HG03025 (cell line): ENCODE data around the gene AMACR.
"Not testable (repeated sequence)": the region's sequence is repeated elsewhere in the genome, so short reads cannot be mapped to it uniquely, and the experiment has no call there.

Source experiments
- ATAC-seq: cut with Tn5 transposase; IDR thresholded peaks from one replicate; pipeline ENCODE4 v1.9.1; 2021; ENCODE audit warnings: mild to moderate bottlenecking, moderate library complexity; ENCODE audit not compliant: unreplicated experiment, low FRiP score

AMACR gene

GRCh38 chr5:34038390-34038789, 30.5 kb upstream of the AMACR start:
- no peak for ATAC-seq

GRCh38 chr5:34037726-34038125, 29.9 kb upstream of the AMACR start:
- ATAC-seq, result no peak

- ATAC-seq, result no peak
Measured at GRCh38 chr5:34035756-34036155, 27.9 kb upstream of the AMACR start.

DNA sequence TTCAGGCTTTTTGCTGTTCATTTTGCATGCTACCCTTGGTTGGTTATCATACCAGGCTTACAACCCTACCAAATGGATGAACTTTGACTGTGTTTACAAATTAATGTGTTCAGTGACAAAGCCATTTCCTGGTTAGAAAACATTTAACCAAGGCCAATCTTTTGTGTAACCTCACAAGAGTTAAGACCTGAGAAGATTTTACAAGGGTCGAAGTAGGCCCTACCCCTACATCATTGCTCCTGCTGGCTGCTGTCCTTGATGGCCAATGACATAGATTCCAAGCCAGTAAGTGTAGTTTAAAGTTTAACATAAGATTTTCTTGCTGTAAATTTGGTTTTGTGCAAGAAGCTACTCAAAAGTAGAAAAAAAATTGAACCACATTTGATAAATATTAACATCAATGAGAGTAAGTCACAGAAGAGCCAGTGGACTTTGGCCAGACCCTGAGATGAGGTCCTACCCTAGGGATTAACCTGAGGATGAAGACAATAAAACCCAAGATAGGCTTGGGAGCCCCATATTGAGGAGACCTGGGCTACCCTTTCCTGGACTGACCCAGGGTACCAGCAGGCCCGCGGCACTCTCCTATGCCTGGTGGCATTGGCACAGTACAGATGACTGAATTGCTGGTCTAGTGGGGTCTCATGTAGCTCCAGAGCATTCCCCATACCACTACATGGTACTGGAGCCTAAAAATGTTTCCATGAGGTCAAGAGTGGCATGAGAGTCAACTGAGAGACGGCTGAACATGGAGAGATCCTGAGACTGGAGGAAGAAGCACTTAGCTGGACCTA, 26.9 kb upstream of the AMACR start:
- ATAC-seq, result no peak

GRCh38 chr5:34031966-34032365, 24.1 kb upstream of the AMACR start:
- ATAC-seq, result no peak

- no peak for ATAC-seq
Measured at GRCh38 chr5:34031117-34031516, 23.3 kb upstream of the AMACR start.

DNA sequence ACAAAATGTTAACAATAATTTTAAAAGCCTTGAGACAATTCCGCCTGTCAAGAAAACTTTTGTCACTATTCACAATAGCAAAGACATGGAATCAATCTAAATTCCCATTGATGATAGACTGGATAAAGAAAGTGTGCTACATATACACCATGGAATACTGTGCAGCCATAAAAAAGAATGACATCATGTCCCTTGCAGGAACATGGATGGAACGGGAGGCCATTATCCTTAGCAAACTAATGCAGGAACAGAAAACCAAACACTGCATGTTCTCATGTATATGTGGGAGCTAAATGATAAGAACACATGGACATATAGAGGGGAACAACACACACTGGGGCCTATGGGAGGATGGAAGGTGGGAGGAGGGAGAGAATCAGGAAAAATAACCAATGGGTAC, 22.7 kb upstream of the AMACR start:
- not testable (repeated sequence) for ATAC-seq

DNA sequence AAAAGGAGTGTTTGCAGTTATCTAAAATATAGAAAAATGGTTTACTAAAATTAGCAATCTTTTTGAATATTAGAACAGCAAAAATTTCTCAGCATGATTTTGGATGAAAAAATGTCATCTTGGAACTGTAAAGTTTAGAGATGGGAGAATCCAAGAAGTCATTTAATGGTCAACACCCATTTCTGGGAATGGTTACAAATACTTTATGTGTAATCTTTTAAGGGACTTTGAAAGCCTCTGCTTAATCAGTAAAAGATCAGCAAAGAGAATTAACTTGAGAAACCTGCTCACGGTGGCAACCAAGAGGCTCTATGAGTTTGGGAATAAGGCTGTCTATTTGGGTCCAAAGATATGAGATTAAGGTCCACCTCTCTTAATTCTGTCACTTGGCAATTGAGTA, 22.2 kb upstream of the AMACR start:
- ATAC-seq, result no peak

DNA sequence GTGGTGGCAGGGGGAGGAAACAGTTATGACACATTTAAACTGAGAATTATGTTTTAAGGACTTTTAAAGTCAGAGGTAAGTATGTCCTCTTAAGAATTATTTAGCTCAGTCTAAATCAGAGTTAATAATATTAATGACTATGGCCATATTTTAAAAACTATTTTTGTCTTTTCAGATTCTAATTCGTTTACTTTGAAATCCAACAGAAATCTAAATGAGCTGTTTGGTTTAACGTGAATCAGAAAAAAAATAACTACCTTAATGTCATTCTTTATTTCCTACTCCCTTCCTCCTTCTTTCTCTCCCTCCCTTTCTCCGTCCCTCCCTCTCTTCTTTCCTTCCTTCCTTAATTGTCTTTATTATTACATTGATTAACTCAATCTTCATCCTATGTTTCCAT, 20.5 kb upstream of the AMACR start:
- no peak for ATAC-seq

GRCh38 chr5:34026089-34026761, 18.4 kb upstream of the AMACR start:
- no peak for ATAC-seq

DNA sequence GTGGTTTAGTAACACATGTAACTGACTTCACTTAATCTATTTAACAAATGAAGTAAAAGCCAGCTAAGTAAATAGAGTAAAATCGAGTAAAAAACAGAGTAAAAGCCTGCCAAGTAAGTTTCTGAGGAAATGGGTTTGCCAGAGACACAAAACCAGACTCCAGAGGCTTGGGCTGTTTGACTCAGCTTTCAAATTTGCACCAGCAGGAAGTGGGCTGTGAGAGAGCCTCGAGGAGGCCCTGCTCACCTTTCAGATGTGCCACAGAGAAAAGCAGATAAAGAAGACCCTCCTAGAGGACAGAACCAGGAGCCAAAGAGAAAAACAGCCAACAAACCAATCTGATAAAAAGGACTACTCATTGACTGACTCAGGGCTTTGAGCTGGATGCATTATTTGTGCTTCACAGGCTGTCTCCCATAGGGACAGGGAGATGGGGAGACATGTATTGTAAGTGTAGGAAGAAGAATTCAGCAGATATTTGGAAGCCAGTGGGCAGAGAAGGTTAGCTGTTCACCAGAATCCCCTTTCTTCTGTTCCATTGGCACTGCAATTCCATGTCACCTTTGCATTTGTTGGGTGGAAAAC, 14.4 kb upstream of the AMACR start:
- ATAC-seq, result peak; percentile 89

- ATAC-seq, result no peak
Measured at GRCh38 chr5:34021334-34021733, 13.5 kb upstream of the AMACR start.

GRCh38 chr5:34020726-34021125, 12.9 kb upstream of the AMACR start:
- no peak for ATAC-seq

DNA sequence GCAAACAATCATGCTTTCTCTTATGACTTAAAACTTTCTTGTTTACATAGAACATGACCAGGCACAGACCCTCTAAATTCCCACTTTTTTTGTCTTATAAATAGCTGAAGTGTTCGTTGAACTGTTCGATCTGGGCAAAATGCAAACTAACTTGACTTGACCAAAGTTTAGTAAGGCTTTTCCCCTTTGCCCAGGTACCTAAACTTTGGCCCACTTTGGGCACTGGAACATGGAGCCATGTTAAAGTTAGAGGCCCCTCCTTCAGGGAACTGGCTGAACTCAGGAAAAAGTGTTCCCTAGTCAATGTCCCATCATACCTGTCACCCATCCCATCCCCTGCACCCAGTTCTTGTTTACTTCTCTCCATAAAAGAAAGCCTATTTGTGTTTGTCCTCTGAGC, 9.4 kb upstream of the AMACR start:
- ATAC-seq, result no peak

- ATAC-seq, result no peak
Measured at GRCh38 chr5:34016750-34017149, 8.9 kb upstream of the AMACR start.

GRCh38 chr5:34016222-34016621, 8.4 kb upstream of the AMACR start:
- ATAC-seq, result no peak

- no peak for ATAC-seq
Measured at GRCh38 chr5:34015120-34015822, 7.4 kb upstream of the AMACR start.

DNA sequence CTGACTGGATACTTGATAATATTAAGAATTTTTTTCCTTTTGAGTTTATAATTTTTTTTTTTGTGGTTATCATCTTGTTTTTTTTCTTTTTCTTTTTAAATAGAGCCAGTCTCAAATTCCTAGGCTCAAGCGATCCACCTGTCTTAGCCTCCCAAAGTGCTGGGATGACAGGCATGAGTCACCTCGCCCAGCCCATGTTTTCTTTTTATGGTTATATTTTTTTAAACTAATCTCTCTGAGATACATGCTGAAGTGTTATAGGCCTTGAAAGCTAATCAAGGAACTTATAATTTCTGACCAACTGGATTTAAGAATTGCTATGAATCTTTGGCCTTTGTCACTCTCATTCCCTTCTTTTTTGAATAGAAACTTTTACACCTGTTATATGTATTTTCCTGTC, 6.8 kb upstream of the AMACR start:
- ATAC-seq, result no peak

GRCh38 chr5:34013547-34013946, 5.7 kb upstream of the AMACR start:
- ATAC-seq, result no peak

GRCh38 chr5:34012791-34013190, 4.9 kb upstream of the AMACR start:
- ATAC-seq, result no peak

- ATAC-seq, result no peak
Measured at GRCh38 chr5:34011536-34011935, 3.7 kb upstream of the AMACR start.
